Ramos (cell line): ENCODE data around the gene NDUFB6.
"Not testable (repeated sequence)": the region's sequence is repeated elsewhere in the genome, so short reads cannot be mapped to it uniquely, and the experiment has no call there.

ENCODE experiments used
- in situ Hi-C: fragments of 300-500 bp; cut with MboI; formaldehyde crosslinking; loops from one replicate; pipeline ENCODE4 v1.14.3; 2022; ENCODE audit warnings: low sequenced_read_pairs; ENCODE audit not compliant: unreplicated experiment

NDUFB6 gene

GRCh38 chr9:32525709-32526030 is 47.3 kb downstream of the NDUFB6 start:
- in situ Hi-C loops = no loop called here

GRCh38 chr9:32524892-32525708 is 47.9 kb downstream of the NDUFB6 start:
- in situ Hi-C loops = no loop called here

- in situ Hi-C loops = not testable (repeated sequence)
Measured at GRCh38 chr9:32524558-32524891, 48.4 kb downstream of the NDUFB6 start.

GRCh38 chr9:32523910-32524309 is 49.0 kb downstream of the NDUFB6 start:
- in situ Hi-C loops = no loop called here

GRCh38 chr9:32518276-32518675 is 54.7 kb downstream of the NDUFB6 start:
- in situ Hi-C loops = no loop called here

- in situ Hi-C loops = no loop called here
Measured at GRCh38 chr9:32516241-32516640, 56.7 kb downstream of the NDUFB6 start.

GRCh38 chr9:32508728-32509127 is 64.2 kb downstream of the NDUFB6 start:
- in situ Hi-C loops = no loop called here

- in situ Hi-C loops = no loop called here
Measured at GRCh38 chr9:32503008-32503407, 70.0 kb downstream of the NDUFB6 start.
